HL-60 (cell line): Measurements from ENCODE around the gene TNNT2.

Source experiments
- CTCF ChIP-seq: IDR thresholded peaks from one replicate; pipeline ENCODE4 v1.5.1; 2011; ENCODE audit warnings: low read length, control low read depth, inconsistent platforms; ENCODE audit not compliant: insufficient read depth
- GABPA ChIP-seq: IDR thresholded peaks from 2 replicates; pipeline ENCODE4 v1.6.1; 2012; ENCODE audit warnings: low read depth
- POLR2AphosphoS5 ChIP-seq: IDR thresholded peaks from 2 replicates; pipeline ENCODE4 v1.6.1; 2012; ENCODE audit warnings: low read depth
- REST ChIP-seq: IDR thresholded peaks from 2 replicates; pipeline ENCODE4 v1.6.1; 2012; ENCODE audit warnings: low read depth; ENCODE audit not compliant: insufficient replicate concordance

DNA sequence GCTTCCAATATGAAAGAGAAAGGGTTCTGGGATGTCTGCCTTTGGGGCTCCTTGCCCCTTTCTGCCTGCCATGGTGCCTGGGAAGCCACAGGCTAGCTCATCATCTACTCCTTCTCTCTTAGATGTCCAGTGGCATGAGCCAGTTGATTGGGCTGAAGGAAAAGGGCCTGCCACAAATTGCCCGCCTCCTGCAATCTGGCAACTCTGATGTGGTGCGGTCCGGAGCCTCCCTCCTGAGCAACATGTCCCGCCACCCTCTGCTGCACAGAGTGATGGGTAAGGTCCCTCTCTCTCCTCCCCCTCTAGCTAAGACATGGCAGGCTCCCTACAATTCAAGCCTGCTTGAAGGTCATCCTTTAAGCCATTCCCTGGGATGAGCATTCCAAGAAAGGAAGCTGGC lies 53.2 kb downstream of the TNNT2 start:
- TF ChIP-seq REST, result no peak
- no peak for TF ChIP-seq CTCF
- TF ChIP-seq GABPA, result no peak
- no peak for TF ChIP-seq POLR2AphosphoS5
